H1 (cell line): ENCODE data around the gene KIAA1671. TPM values are rescaled to one million over a fixed set of nuclear protein-coding genes. Genes with fewer than 3 reads are reported as not detected.

ENCODE experiments used
- BCL11A ChIP-seq, 2 experiments: IDR thresholded peaks; one replicate each; pipeline ENCODE4 v1.6.1; 2011; ENCODE audit warnings: low read depth in 2 of 2, low read length in 2 of 2, mild to moderate bottlenecking in 2 of 2
- SUZ12 ChIP-seq: fragments of 200-600 bp; sonication (generic); IDR thresholded peaks from 2 replicates; pipeline ENCODE4 v1.6.1; 2012; ENCODE audit warnings: mild to moderate bottlenecking, inconsistent platforms, low read length, moderate library complexity, mixed read lengths
- TEAD4 ChIP-seq: IDR thresholded peaks from 2 replicates; pipeline ENCODE4 v1.6.1; 2012; ENCODE audit warnings: low read depth, low read length, inconsistent platforms, mixed read lengths
- polyA plus RNA-seq, 7 experiments: library from polyadenylated mRNA; depleted of rRNA in 3 of 7; stranded (reverse) in 5 of 7; unstranded in 2 of 7; fragments of >200 nt in 5 of 7; fragments of 200-250 nt in 2 of 7; gene quantifications; 1 replicate in 5 of 7; 2 replicates in 1 of 7; 4 replicates in 1 of 7; pipeline versions ENCODE4 v1.2.1 to v1.2.3, GENCODE V29; 2011 to 2013; ENCODE audit warnings: missing spikeins in 2 of 7, mixed read lengths in 2 of 7
- total RNA-seq: library from RNA; stranded (reverse); fragmentation: NEBNext Ultra II Directional; extraction: Animal tissue kit (Norgen Biotek cat#: 25700); gene quantifications from 2 replicates; pipeline ENCODE4 v1.2.1, GENCODE V29; 2021
- TF ChIP-seq, protein P1 (sequence below): IDR thresholded peaks from 2 replicates; pipeline ENCODE4 v1.6.1; 2011; ENCODE audit warnings: low read length, improper control_type of control experiment
- TF ChIP-seq, protein P2 (sequence below): IDR thresholded peaks from 2 replicates; pipeline ENCODE4 v1.6.1; 2012; ENCODE audit warnings: low read length, inconsistent platforms
- TF ChIP-seq, protein P3 (sequence below): fragments of 300-600 bp; sonication (generic); IDR thresholded peaks from 2 replicates; pipeline ENCODE4 v1.7.1; 2012; ENCODE audit warnings: low read length, moderate library complexity, mild to moderate bottlenecking, inconsistent platforms; ENCODE audit not compliant: insufficient replicate concordance

The KIAA1671 gene
- total and polyA plus RNA-seq, 2 of the 8 experiments (the other 6 are each of a cell fraction or from before 2014, with no cell fraction given) = 6.4 to 23.9 TPM

DNA sequence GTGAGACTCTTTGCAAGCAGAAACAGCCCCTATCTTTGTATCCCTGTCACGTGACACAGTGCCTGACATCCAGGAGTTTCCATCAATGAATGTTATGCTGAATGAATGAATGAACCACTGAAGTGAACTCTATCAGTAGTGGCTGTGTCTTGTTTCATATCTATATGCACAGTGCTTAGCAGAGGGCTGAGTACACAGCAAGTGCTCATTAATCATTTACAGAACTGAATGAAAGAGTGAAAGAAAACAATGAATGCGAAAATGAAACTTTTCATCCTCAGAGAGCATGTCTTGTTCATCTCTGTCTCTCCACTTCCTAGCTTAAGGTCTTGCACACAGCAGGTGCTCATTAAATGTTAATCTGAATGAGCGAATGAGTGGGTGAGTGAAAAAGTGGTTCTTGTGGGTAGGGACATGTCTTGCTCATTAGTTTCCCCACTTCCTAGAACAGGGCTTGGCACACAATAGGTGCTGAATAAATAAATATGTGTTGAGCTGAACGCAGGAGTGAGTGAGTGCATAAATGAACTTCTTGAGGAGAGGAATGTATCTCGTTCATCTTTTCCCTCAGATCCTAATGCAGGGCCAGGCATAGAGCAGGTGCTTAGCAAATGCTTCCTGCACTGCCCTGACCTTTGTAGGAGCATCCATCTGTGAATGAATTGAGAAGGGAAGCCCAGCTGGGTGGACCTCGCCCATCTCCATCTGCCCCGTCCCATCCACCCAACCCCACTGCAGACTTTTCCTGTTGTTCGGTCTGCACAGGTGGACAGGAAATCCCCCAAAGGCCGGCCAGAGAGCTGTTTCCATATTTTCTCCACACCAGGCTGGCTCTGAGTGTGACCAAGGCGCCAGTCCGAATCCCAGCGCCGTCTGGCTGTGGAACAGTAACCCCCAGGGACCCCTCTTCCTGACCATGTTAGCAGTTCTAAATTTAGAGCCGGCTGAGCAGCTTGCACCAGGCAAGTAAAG lies 133.7 kb downstream of the KIAA1671 start (continued):
- no peak for TF ChIP-seq TEAD4
- TF ChIP-seq, protein P1, sequence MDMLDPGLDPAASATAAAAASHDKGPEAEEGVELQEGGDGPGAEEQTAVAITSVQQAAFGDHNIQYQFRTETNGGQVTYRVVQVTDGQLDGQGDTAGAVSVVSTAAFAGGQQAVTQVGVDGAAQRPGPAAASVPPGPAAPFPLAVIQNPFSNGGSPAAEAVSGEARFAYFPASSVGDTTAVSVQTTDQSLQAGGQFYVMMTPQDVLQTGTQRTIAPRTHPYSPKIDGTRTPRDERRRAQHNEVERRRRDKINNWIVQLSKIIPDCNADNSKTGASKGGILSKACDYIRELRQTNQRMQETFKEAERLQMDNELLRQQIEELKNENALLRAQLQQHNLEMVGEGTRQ = no peak
- TF ChIP-seq, protein P2, sequence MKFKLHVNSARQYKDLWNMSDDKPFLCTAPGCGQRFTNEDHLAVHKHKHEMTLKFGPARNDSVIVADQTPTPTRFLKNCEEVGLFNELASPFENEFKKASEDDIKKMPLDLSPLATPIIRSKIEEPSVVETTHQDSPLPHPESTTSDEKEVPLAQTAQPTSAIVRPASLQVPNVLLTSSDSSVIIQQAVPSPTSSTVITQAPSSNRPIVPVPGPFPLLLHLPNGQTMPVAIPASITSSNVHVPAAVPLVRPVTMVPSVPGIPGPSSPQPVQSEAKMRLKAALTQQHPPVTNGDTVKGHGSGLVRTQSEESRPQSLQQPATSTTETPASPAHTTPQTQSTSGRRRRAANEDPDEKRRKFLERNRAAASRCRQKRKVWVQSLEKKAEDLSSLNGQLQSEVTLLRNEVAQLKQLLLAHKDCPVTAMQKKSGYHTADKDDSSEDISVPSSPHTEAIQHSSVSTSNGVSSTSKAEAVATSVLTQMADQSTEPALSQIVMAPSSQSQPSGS = no peak
- TF ChIP-seq SUZ12 = no peak
- no peak for TF ChIP-seq BCL11A (IDR thresholded peaks at IDR 0.05; ENCODE audit: low read depth in 2 of 2, low read length in 2 of 2)
- TF ChIP-seq, protein P3, sequence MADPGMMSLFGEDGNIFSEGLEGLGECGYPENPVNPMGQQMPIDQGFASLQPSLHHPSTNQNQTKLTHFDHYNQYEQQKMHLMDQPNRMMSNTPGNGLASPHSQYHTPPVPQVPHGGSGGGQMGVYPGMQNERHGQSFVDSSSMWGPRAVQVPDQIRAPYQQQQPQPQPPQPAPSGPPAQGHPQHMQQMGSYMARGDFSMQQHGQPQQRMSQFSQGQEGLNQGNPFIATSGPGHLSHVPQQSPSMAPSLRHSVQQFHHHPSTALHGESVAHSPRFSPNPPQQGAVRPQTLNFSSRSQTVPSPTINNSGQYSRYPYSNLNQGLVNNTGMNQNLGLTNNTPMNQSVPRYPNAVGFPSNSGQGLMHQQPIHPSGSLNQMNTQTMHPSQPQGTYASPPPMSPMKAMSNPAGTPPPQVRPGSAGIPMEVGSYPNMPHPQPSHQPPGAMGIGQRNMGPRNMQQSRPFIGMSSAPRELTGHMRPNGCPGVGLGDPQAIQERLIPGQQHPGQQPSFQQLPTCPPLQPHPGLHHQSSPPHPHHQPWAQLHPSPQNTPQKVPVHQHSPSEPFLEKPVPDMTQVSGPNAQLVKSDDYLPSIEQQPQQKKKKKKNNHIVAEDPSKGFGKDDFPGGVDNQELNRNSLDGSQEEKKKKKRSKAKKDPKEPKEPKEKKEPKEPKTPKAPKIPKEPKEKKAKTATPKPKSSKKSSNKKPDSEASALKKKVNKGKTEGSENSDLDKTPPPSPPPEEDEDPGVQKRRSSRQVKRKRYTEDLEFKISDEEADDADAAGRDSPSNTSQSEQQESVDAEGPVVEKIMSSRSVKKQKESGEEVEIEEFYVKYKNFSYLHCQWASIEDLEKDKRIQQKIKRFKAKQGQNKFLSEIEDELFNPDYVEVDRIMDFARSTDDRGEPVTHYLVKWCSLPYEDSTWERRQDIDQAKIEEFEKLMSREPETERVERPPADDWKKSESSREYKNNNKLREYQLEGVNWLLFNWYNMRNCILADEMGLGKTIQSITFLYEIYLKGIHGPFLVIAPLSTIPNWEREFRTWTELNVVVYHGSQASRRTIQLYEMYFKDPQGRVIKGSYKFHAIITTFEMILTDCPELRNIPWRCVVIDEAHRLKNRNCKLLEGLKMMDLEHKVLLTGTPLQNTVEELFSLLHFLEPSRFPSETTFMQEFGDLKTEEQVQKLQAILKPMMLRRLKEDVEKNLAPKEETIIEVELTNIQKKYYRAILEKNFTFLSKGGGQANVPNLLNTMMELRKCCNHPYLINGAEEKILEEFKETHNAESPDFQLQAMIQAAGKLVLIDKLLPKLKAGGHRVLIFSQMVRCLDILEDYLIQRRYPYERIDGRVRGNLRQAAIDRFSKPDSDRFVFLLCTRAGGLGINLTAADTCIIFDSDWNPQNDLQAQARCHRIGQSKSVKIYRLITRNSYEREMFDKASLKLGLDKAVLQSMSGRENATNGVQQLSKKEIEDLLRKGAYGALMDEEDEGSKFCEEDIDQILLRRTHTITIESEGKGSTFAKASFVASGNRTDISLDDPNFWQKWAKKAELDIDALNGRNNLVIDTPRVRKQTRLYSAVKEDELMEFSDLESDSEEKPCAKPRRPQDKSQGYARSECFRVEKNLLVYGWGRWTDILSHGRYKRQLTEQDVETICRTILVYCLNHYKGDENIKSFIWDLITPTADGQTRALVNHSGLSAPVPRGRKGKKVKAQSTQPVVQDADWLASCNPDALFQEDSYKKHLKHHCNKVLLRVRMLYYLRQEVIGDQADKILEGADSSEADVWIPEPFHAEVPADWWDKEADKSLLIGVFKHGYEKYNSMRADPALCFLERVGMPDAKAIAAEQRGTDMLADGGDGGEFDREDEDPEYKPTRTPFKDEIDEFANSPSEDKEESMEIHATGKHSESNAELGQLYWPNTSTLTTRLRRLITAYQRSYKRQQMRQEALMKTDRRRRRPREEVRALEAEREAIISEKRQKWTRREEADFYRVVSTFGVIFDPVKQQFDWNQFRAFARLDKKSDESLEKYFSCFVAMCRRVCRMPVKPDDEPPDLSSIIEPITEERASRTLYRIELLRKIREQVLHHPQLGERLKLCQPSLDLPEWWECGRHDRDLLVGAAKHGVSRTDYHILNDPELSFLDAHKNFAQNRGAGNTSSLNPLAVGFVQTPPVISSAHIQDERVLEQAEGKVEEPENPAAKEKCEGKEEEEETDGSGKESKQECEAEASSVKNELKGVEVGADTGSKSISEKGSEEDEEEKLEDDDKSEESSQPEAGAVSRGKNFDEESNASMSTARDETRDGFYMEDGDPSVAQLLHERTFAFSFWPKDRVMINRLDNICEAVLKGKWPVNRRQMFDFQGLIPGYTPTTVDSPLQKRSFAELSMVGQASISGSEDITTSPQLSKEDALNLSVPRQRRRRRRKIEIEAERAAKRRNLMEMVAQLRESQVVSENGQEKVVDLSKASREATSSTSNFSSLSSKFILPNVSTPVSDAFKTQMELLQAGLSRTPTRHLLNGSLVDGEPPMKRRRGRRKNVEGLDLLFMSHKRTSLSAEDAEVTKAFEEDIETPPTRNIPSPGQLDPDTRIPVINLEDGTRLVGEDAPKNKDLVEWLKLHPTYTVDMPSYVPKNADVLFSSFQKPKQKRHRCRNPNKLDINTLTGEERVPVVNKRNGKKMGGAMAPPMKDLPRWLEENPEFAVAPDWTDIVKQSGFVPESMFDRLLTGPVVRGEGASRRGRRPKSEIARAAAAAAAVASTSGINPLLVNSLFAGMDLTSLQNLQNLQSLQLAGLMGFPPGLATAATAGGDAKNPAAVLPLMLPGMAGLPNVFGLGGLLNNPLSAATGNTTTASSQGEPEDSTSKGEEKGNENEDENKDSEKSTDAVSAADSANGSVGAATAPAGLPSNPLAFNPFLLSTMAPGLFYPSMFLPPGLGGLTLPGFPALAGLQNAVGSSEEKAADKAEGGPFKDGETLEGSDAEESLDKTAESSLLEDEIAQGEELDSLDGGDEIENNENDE = no peak
